HepG2 (cell line): ENCODE results near the gene CKAP2. TPM values are rescaled to one million over a fixed set of nuclear protein-coding genes. Genes with fewer than 3 reads are reported as not detected.

Source experiments
- DR1 ChIP-seq: sonication (generic); formaldehyde crosslinking; IDR thresholded peaks from 2 replicates; pipeline ENCODE4 v1.8.0; 2021; ENCODE audit warnings: mild to moderate bottlenecking, missing genetic modification reagents, inconsistent platforms
- ELF1 ChIP-seq: sonication (generic); formaldehyde crosslinking; IDR thresholded peaks from 2 replicates; pipeline ENCODE4 v1.4.0; 2020; ENCODE audit warnings: missing genetic modification reagents
- ETV6 ChIP-seq: sonication (generic); formaldehyde crosslinking; conservative IDR thresholded peaks from 2 replicates; pipeline ENCODE4 v1.4.0; 2020; ENCODE audit warnings: missing genetic modification reagents
- FIP1L1 ChIP-seq: fragments of 200-400 bp; formaldehyde crosslinking; IDR thresholded peaks from 2 replicates; pipeline ENCODE4 v1.6.1; 2018; ENCODE audit warnings: low read depth, mild to moderate bottlenecking, low read length, moderate library complexity, borderline replicate concordance; ENCODE audit not compliant: insufficient read depth
- HHEX ChIP-seq: IDR thresholded peaks from 2 replicates; pipeline ENCODE4 v1.6.1; 2016; ENCODE audit warnings: control low read depth
- MIXL1 ChIP-seq: IDR thresholded peaks from 2 replicates; pipeline ENCODE4 v1.6.1; 2016
- NFYB ChIP-seq: sonication (generic); formaldehyde crosslinking; IDR thresholded peaks from 2 replicates; pipeline ENCODE4 v1.4.0; 2020; ENCODE audit warnings: missing genetic modification reagents
- PCBP1 ChIP-seq: fragments of 200-400 bp; formaldehyde crosslinking; IDR thresholded peaks from 2 replicates; pipeline ENCODE4 v1.6.1; 2017; ENCODE audit warnings: mild to moderate bottlenecking, low read depth, low read length, borderline replicate concordance
- POLR2AphosphoS2 ChIP-seq: IDR thresholded peaks from 2 replicates; pipeline ENCODE4 v1.6.1; 2011; ENCODE audit warnings: low read depth, low read length, improper control_type of control experiment
- PRMT3 ChIP-seq: sonication (generic); formaldehyde crosslinking; IDR thresholded peaks from 2 replicates; pipeline ENCODE4 v1.8.1; 2022; ENCODE audit warnings: low read depth, mild to moderate bottlenecking, moderate library complexity, missing genetic modification reagents, borderline replicate concordance
- REL ChIP-seq: sonication (generic); formaldehyde crosslinking; conservative IDR thresholded peaks from 2 replicates; pipeline ENCODE4 v1.8.0; 2022; ENCODE audit warnings: mild to moderate bottlenecking, missing genetic modification reagents, moderate library complexity
- SMAD9 ChIP-seq: sonication (generic); formaldehyde crosslinking; IDR thresholded peaks from 2 replicates; pipeline ENCODE4 v1.5.1; 2020; ENCODE audit warnings: mild to moderate bottlenecking, missing genetic modification reagents
- YY1 ChIP-seq: IDR thresholded peaks from 2 replicates; pipeline ENCODE4 v1.6.1; 2011; ENCODE audit warnings: low read length, low read depth, moderate library complexity, mild to moderate bottlenecking; ENCODE audit not compliant: insufficient read depth, insufficient replicate concordance
- ZBTB1 ChIP-seq: sonication (generic); formaldehyde crosslinking; IDR thresholded peaks from 2 replicates; pipeline ENCODE4 v1.4.0; 2020; ENCODE audit warnings: missing genetic modification reagents, borderline replicate concordance
- ZBTB42 ChIP-seq: sonication (generic); formaldehyde crosslinking; IDR thresholded peaks from 2 replicates; pipeline ENCODE4 v1.5.0; 2020; ENCODE audit warnings: mild to moderate bottlenecking, missing genetic modification reagents
- ZNF30 ChIP-seq: sonication (generic); formaldehyde crosslinking; IDR thresholded peaks from 2 replicates; pipeline ENCODE4 v1.5.0; 2020; ENCODE audit warnings: mild to moderate bottlenecking, missing genetic modification reagents
- ZNF431 ChIP-seq: sonication (generic); formaldehyde crosslinking; IDR thresholded peaks from 2 replicates; pipeline ENCODE4 v1.9.0; 2022; ENCODE audit warnings: missing genetic modification reagents, low read depth, mild to moderate bottlenecking, borderline replicate concordance
- ZNF792 ChIP-seq: IDR thresholded peaks from 2 replicates; pipeline ENCODE4 v1.6.1; 2016
- ZNF883 ChIP-seq: sonication (generic); formaldehyde crosslinking; IDR thresholded peaks from 2 replicates; pipeline ENCODE4 v1.5.1; 2020; ENCODE audit warnings: mild to moderate bottlenecking, missing genetic modification reagents; ENCODE audit errors: not compliant biosample characterization
- polyA plus RNA-seq, 8 experiments: library from polyadenylated mRNA; depleted of rRNA in 3 of 8; stranded (reverse) in 7 of 8; unstranded in 1 of 8; fragments of >200 nt; fragmentation: Illumina TruSeq in 4 of 8; extraction: Trizol in 4 of 8; gene quantifications; 2 replicates each; pipeline versions ENCODE4 v1.2.1 to v1.2.3, GENCODE V29; 2011 to 2016; ENCODE audit warnings: low read depth in 4 of 8, missing spikeins in 1 of 8, mixed read lengths in 1 of 8; ENCODE audit not compliant: insufficient read depth in 1 of 8
- total RNA-seq, 5 experiments: library from RNA; depleted of rRNA; stranded (reverse); fragments of >200 nt; fragmentation: Illumina TruSeq; extraction: Trizol; gene quantifications; 2 replicates each; pipeline ENCODE4 v1.2.3, GENCODE V29; 2016; ENCODE audit warnings: low read depth in 1 of 5
- TF ChIP-seq, protein P1 (sequence below): sonication (generic); formaldehyde crosslinking; IDR thresholded peaks from one replicate; pipeline ENCODE4 v1.5.1; 2020; ENCODE audit warnings: mild to moderate bottlenecking, missing genetic modification reagents; ENCODE audit errors: not compliant biosample characterization
- TF ChIP-seq, protein P2 (sequence below): IDR thresholded peaks from 2 replicates; pipeline ENCODE4 v1.6.1; 2016; ENCODE audit warnings: mild to moderate bottlenecking, missing biosample characterization, missing genetic modification reagents

Gene CKAP2
- total and polyA plus RNA-seq, 2 of the 13 experiments (the other 11 are each of a cell fraction or from before 2014, with no cell fraction given), result 6.7 to 40.3 TPM

DNA sequence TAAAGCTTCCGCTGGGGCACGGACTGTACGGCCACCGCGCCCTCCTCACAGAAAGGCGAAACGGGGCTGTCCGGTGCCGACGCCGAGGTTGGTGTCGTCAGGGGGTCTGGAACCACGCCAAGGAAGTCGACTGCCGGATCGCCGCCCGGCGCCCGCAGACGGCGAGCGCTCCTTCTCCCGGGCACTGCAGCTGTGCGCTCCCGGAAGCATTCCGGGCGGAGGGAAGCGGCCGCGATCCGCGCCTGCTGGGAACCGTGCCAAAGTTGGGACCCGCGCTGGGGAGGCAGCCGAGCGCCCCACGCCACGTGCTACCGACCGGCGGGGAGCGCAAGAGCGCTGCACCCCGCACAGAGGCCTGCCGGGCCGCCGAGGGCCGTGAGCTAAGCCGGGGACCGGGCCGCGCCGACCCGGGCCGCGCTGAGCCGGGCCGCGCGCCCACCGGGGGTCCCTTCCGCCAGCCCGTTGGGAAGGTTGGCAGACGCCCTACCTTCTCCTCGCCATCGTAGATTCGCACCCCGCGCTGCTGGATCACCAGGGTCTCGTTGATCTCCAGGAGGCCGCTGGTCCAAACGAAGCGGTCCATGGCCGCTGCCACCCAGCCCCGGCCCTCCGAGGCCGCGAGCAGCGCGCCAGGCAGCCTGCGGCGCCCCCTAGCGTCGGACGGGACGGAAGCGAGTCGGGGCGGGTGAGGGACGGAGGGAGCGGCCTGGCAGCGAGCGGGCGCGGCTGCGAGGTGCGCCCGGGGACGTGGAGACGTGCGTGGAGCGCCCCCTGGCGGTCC is 5.1 kb upstream of the CKAP2 start, which contains the start of gene VPS36 (continued):
- TF ChIP-seq HHEX (CRISPR knock-in tag) (no peak), PRMT3 (CRISPR knock-in tag) (peak; percentile 98; the same call in 1 of the 2 replicates), ZNF883 (CRISPR knock-in tag) (peak; percentile 49), ELF1 (CRISPR knock-in tag) (peak; percentile 66; the same call in 1 of the 2 replicates), ZBTB1 (CRISPR knock-in tag) (no peak), MIXL1 (CRISPR knock-in tag) (peak; percentile 47; the same call in 1 of the 2 replicates), ETV6 (CRISPR knock-in tag) (0 out of 2 replicates have a peak, but pooled peaks have one; percentile 47), DR1 (CRISPR knock-in tag) (no peak; the same call in 1 of the 2 replicates), ZBTB42 (0 out of 2 replicates have a peak, but pooled peaks have one; percentile 11), REL (no peak), YY1 (peak; percentile 88), NFYB (CRISPR knock-in tag) (peak; percentile 26; the same call in 1 of the 2 replicates), ZNF792 (no peak), FIP1L1 (no peak), ZNF30 (CRISPR knock-in tag) (no peak), PCBP1 (no peak), SMAD9 (CRISPR knock-in tag) (no peak), ZNF431 (CRISPR knock-in tag) (0 out of 2 replicates have a peak, but pooled peaks have one; percentile 15), POLR2AphosphoS2 (no peak)
- TF ChIP-seq, protein P1, sequence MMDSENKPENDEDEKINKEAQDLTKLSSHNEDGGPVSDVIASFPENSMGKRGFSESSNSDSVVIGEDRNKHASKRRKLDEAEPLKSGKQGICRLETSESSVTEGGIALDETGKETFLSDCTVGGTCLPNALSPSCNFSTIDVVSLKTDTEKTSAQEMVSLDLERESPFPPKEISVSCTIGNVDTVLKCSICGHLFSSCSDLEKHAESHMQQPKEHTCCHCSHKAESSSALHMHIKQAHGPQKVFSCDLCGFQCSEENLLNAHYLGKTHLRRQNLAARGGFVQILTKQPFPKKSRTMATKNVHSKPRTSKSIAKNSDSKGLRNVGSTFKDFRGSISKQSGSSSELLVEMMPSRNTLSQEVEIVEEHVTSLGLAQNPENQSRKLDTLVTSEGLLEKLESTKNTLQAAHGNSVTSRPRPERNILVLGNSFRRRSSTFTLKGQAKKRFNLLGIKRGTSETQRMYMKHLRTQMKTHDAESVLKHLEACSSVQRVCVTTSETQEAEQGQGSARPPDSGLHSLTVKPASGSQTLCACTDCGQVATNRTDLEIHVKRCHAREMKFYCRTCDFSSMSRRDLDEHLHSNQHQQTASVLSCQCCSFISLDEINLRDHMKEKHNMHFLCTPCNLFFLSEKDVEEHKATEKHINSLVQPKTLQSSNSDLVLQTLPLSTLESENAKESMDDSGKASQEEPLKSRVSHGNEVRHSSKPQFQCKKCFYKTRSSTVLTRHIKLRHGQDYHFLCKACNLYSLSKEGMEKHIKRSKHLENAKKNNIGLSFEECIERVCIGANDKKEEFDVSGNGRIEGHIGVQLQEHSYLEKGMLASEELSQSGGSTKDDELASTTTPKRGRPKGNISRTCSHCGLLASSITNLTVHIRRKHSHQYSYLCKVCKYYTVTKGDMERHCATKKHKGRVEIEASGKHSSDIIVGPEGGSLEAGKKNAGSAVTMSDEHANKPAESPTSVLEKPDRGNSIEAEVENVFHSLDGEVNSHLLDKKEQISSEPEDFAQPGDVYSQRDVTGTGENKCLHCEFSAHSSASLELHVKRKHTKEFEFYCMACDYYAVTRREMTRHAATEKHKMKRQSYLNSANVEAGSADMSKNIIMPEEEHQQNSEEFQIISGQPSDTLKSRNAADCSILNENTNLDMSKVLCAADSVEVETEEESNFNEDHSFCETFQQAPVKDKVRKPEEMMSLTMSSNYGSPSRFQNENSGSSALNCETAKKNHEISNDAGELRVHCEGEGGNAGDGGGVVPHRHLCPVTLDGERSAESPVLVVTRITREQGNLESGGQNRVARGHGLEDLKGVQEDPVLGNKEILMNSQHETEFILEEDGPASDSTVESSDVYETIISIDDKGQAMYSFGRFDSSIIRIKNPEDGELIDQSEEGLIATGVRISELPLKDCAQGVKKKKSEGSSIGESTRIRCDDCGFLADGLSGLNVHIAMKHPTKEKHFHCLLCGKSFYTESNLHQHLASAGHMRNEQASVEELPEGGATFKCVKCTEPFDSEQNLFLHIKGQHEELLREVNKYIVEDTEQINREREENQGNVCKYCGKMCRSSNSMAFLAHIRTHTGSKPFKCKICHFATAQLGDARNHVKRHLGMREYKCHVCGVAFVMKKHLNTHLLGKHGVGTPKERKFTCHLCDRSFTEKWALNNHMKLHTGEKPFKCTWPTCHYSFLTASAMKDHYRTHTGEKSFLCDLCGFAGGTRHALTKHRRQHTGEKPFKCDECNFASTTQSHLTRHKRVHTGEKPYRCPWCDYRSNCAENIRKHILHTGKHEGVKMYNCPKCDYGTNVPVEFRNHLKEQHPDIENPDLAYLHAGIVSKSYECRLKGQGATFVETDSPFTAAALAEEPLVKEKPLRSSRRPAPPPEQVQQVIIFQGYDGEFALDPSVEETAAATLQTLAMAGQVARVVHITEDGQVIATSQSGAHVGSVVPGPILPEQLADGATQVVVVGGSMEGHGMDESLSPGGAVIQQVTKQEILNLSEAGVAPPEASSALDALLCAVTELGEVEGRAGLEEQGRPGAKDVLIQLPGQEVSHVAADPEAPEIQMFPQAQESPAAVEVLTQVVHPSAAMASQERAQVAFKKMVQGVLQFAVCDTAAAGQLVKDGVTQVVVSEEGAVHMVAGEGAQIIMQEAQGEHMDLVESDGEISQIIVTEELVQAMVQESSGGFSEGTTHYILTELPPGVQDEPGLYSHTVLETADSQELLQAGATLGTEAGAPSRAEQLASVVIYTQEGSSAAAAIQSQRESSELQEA (CRISPR knock-in tag), result peak; percentile 63
- TF ChIP-seq, protein P2, sequence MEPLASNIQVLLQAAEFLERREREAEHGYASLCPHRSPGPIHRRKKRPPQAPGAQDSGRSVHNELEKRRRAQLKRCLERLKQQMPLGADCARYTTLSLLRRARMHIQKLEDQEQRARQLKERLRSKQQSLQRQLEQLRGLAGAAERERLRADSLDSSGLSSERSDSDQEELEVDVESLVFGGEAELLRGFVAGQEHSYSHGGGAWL, result peak; percentile 36; the same call in 1 of the 2 replicates
